Measurements from ENCODE around the gene TIMM29. TPM values are rescaled to one million over a fixed set of nuclear protein-coding genes. Genes with fewer than 3 reads are reported as not detected.

Gene TIMM29
- total and polyA plus RNA-seq, 4 donors: 24.3 to 37.6 (median 26.8) TPM

DNA sequence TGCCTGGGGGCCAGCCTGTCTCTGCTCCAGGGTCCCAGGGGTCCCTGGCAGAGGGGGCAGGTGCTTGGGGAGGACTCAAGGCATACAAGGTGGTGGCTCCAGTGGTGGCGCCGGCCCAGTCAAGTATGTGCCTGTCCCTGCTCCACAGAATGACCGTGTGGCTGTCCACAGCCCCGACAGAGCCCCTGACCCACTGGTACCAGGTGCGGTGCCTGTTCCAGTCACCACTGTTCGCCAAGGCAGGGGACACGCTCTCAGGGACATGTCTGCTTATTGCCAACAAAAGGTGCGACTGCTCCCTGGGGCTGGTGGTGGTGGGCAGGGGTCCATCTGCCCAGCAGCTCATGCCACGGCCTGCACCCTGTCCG lies 8.3 kb upstream of the TIMM29 start:
- no peak overlapping the region for H3K27ac ChIP-seq (ENCODE audit: low read depth, low read length)
- no peaks in the 10 kb centered on the region for H3K9me3 ChIP-seq (ENCODE audit: control insufficient read depth, insufficient read depth, low read length)
- H3K27me3 ChIP-seq (ENCODE audit: control insufficient read depth, insufficient read depth, low read length): no peaks in the 10 kb centered on the region
- peaks cover 93% of the 10 kb centered on the region for H3K36me3 ChIP-seq (ENCODE audit: control insufficient read depth, insufficient read depth, low read length)
- no peak for DNase-seq (ENCODE audit: low read depth in 4 of 6, low spot score in 6 of 6)
- H3K4me1 ChIP-seq (ENCODE audit: control insufficient read depth, insufficient read depth, low read length): no peaks in the 10 kb centered on the region
- WGBS (ENCODE audit: insufficient coverage): 96% methylated on average over 10 of the region's 10 CpGs
- H3K4me3 ChIP-seq (ENCODE audit: low read depth, low read length): no peak overlapping the region

DNA sequence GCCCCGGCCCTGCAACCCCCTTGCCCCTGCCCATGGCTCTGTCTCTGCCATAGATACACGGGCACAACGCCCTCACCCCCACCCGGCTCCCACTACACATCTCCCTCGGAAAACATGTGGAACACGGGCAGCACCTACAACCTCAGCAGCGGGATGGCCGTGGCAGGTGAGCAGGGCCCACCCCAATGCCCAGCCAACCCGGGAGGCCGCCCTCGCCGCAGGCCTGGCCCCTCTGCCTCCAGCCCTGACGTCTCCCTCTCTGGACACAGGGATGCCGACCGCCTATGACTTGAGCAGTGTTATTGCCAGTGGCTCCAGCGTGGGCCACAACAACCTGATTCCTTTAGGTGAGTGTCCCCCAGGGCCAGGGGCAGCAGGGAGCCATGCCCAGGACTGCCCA lies 7.8 kb upstream of the TIMM29 start:
- WGBS (ENCODE audit: insufficient coverage): 84% methylated on average over 12 of the region's 16 CpGs

DNA sequence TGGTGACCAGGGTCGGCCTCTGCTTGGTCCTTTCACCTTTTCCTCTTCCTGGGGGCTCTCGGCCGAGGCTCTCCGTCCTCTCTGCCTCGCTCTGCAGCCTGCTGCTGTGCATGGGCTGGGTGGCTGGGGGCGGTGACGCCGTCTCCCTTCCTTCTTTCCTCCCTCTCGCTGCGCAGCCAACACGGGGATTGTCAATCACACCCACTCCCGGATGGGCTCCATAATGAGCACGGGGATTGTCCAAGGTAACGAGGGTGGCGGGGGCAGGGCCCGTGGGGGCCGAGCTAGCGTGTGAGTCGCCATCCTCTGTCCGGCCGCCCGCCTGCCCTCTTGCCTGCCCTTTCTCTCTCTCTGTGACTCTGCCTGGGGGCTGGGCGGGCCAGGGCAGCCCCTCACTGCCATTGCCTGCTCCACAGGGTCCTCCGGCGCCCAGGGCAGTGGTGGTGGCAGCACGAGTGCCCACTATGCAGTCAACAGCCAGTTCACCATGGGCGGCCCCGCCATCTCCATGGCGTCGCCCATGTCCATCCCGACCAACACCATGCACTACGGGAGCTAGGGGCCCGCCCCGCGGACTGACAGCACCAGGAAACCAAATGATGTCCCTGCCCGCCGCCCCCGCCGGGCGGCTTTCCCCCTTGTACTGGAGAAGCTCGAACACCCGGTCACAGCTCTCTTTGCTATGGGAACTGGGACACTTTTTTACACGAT lies 7.3 kb upstream of the TIMM29 start:
- DNase-seq (ENCODE audit: low read depth in 4 of 6, low spot score in 6 of 6): no peak
- WGBS (ENCODE audit: insufficient coverage): 86% methylated on average over 43 of the region's 43 CpGs
- no peak overlapping the region for H3K27ac ChIP-seq (ENCODE audit: low read depth, low read length)
- H3K27me3 ChIP-seq (ENCODE audit: control insufficient read depth, insufficient read depth, low read length): no peaks in the 10 kb centered on the region
- no peak overlapping the region for H3K4me3 ChIP-seq (ENCODE audit: low read depth, low read length)
- no peaks in the 10 kb centered on the region for H3K4me1 ChIP-seq (ENCODE audit: control insufficient read depth, insufficient read depth, low read length)
- no peaks in the 10 kb centered on the region for H3K9me3 ChIP-seq (ENCODE audit: control insufficient read depth, insufficient read depth, low read length)
- H3K36me3 ChIP-seq (ENCODE audit: control insufficient read depth, insufficient read depth, low read length): peaks cover 90% of the 10 kb centered on the region

More for the DNA sequence above, 7.8 kb upstream of the TIMM29 start:
- no peak overlapping the region for H3K4me3 ChIP-seq (ENCODE audit: low read depth, low read length)
- no peak for DNase-seq (ENCODE audit: low read depth in 4 of 6, low spot score in 6 of 6)
- H3K4me1 ChIP-seq (ENCODE audit: control insufficient read depth, insufficient read depth, low read length): no peaks in the 10 kb centered on the region
- no peaks in the 10 kb centered on the region for H3K27me3 ChIP-seq (ENCODE audit: control insufficient read depth, insufficient read depth, low read length)
- no peaks in the 10 kb centered on the region for H3K9me3 ChIP-seq (ENCODE audit: control insufficient read depth, insufficient read depth, low read length)
- H3K27ac ChIP-seq (ENCODE audit: low read depth, low read length): no peak overlapping the region
- H3K36me3 ChIP-seq (ENCODE audit: control insufficient read depth, insufficient read depth, low read length): peaks cover 93% of the 10 kb centered on the region

DNA sequence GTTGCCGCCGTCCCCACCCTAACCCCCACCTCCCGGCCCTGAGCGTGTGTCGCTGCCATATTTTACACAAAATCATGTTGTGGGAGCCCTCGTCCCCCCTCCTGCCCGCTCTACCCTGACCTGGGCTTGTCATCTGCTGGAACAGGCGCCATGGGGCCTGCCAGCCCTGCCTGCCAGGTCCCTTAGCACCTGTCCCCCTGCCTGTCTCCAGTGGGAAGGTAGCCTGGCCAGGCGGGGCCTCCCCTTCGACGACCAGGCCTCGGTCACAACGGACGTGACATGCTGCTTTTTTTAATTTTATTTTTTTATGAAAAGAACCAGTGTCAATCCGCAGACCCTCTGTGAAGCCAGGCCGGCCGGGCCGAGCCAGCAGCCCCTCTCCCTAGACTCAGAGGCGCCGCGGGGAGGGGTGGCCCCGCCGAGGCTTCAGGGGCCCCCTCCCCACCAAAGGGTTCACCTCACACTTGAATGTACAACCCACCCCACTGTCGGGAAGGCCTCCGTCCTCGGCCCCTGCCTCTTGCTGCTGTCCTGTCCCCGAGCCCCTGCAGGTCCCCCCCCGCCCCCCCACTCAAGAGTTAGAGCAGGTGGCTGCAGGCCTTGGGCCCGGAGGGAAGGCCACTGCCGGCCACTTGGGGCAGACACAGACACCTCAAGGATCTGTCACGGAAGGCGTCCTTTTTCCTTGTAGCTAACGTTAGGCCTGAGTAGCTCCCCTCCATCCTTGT lies 6.5 kb upstream of the TIMM29 start:
- 77% methylated on average over 21 of the region's 33 CpGs for WGBS (ENCODE audit: insufficient coverage)
- Histone ChIP-seq H3K27me3 (ENCODE audit: control insufficient read depth, insufficient read depth, low read length) (no peaks in the 10 kb centered on the region), H3K36me3 (ENCODE audit: control insufficient read depth, insufficient read depth, low read length) (peaks cover 88% of the 10 kb centered on the region), H3K9me3 (ENCODE audit: control insufficient read depth, insufficient read depth, low read length) (no peaks in the 10 kb centered on the region), H3K4me1 (ENCODE audit: control insufficient read depth, insufficient read depth, low read length) (no peaks in the 10 kb centered on the region), H3K27ac (ENCODE audit: low read depth, low read length) (no peak overlapping the region), H3K4me3 (ENCODE audit: low read depth, low read length) (no peak overlapping the region)
- no peak for DNase-seq (ENCODE audit: low read depth in 4 of 6, low spot score in 6 of 6)

DNA sequence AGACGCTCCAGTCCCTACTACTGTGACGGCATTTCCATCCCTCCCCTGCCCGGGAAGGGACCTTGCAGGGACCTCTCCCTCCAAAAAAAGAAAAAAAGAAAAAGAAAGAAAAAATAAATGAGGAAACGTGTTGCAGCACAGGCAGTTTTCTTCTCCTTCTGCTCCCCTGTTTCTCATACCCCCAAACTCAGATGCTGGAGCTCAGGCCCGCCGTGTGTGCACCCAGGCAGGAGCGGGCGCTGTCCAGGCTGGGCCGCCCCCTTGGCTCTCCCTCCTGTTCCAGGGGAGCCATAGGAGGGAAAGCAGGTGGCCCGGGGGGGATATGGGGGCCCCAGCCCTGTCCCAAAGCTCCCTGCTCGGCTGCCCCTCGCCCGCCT lies 6.0 kb upstream of the TIMM29 start:
- Histone ChIP-seq H3K36me3 (ENCODE audit: control insufficient read depth, insufficient read depth, low read length) (peaks cover 89% of the 10 kb centered on the region), H3K27me3 (ENCODE audit: control insufficient read depth, insufficient read depth, low read length) (no peaks in the 10 kb centered on the region), H3K4me1 (ENCODE audit: control insufficient read depth, insufficient read depth, low read length) (peaks cover 4% of the 10 kb centered on the region), H3K4me3 (ENCODE audit: low read depth, low read length) (no peak overlapping the region), H3K9me3 (ENCODE audit: control insufficient read depth, insufficient read depth, low read length) (no peaks in the 10 kb centered on the region), H3K27ac (ENCODE audit: low read depth, low read length) (no peak overlapping the region)
- no peak for DNase-seq (ENCODE audit: low read depth in 4 of 6, low spot score in 6 of 6)
- WGBS (ENCODE audit: insufficient coverage): no CpG with 5 or more reads among the region's 13 CpGs

DNA sequence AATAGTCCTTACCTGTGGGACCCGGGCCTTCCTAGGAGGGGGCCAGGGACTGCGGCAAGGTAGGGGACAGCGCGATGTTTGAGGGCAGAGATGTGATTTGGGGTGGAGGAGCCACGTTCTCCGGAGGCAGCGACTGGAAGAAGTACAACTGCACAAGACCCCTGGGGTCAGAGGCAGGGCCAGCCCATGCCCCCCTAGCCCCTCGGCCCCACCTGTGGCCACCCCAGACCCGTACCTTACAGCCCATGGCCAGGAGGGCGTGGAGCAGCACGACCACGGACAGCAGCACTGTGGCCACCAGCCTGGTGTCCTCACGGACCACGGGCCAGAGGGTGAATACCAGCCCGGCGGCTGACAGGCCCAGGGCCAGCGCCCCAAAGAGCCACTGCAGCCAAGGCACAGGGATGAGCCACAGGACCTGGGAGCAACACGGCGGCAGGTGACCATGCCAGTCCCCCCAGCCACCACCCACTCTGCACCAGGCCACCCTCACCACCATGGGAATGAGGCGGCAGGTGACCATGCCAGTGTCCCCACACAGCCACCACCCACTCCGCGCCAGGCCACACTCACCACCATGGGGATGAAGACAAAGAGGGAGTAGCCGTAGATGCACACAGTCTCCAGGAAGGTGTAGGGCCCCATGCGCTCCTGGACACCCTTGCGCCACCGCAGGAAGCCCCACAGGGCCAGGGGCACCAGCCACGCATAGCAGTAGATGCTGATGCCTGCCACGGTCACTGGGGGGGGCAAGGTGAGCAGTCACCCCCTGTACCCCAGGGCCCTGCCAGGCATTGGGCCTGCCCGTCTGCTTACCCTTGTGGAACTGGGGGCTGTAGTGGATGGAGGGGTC lies 5.1 kb upstream of the TIMM29 start:
- H3K27me3 ChIP-seq (ENCODE audit: control insufficient read depth, insufficient read depth, low read length): no peaks in the 10 kb centered on the region
- DNase-seq (ENCODE audit: low read depth in 4 of 6, low spot score in 6 of 6): no peak
- WGBS (ENCODE audit: insufficient coverage): 94% methylated on average over 24 of the region's 29 CpGs
- H3K27ac ChIP-seq (ENCODE audit: low read depth, low read length): no peak overlapping the region
- peaks cover 83% of the 10 kb centered on the region for H3K36me3 ChIP-seq (ENCODE audit: control insufficient read depth, insufficient read depth, low read length)
- no peak overlapping the region for H3K4me3 ChIP-seq (ENCODE audit: low read depth, low read length)
- H3K9me3 ChIP-seq (ENCODE audit: control insufficient read depth, insufficient read depth, low read length): no peaks in the 10 kb centered on the region
- peaks cover 10% of the 10 kb centered on the region for H3K4me1 ChIP-seq (ENCODE audit: control insufficient read depth, insufficient read depth, low read length)

DNA sequence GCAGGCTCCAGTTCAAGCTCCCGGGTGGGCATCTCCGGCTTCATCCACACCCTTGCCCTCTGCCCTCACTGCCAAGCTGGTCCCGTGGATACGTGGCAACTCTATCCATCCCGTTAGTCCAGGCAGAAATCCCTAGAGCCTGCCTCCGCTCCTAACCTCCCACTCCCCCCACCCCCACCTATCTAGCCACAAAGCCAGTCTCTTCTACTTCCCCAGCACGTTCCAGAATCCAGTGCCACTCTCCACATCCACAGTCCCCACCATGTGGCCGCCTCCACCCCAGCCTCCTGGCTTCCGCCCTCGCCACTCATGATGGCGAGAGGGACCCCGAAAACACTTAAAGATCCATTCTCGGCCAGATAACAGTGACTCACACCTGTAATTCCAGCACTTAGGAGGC lies 4.0 kb upstream of the TIMM29 start:
- Histone ChIP-seq H3K27ac (ENCODE audit: low read depth, low read length) (no peak overlapping the region), H3K4me3 (ENCODE audit: low read depth, low read length) (no peak overlapping the region), H3K4me1 (ENCODE audit: control insufficient read depth, insufficient read depth, low read length) (peaks cover 16% of the 10 kb centered on the region), H3K36me3 (ENCODE audit: control insufficient read depth, insufficient read depth, low read length) (peaks cover 79% of the 10 kb centered on the region), H3K9me3 (ENCODE audit: control insufficient read depth, insufficient read depth, low read length) (no peaks in the 10 kb centered on the region), H3K27me3 (ENCODE audit: control insufficient read depth, insufficient read depth, low read length) (no peaks in the 10 kb centered on the region)
- WGBS (ENCODE audit: insufficient coverage): 87% methylated on average over 13 of the region's 13 CpGs
- DNase-seq (ENCODE audit: low read depth in 4 of 6, low spot score in 6 of 6): no peak

DNA sequence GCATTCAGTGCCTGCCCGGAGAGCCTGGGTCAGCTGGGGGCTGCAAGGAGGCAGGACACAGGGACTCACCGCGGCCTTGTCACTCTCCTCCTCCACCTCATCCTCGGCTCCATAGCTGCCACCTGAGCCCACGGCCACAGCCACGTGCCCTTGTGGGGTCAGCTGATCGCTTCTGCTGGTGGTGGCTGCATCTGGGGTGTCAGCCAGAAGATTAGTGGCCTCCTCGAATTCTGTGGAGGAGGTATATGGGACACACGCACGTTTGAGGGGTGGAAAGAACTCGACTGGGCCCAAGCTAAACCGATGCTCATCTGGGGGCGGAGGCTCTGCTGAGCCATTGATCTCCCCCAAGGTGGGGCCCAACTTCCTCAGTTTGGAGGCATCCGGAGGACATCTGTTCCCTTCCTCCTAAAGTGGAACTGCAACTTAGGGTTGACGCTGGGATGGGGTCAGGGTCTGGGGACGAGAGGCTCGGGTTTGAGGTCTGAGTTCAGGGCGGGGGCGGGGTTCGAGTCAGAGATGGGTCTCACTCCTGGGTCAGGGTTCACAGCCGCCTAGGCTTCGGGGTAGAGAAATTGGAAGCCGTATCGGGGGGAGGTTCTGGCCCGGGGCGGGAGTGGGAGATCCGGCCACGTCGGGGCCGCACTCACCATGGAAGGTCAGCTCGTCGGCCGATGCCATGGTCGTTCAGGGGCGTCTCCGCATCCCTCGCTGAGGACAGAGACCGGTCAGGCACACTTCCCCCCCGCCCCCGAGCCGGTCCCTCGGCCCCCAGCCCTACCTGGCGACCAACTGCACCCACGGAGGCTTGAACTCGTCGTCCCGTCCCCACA lies 665 bp upstream of the TIMM29 start:
- Histone ChIP-seq H3K27ac (ENCODE audit: low read depth, low read length) (peak overlapping the region; percentile 47), H3K36me3 (ENCODE audit: control insufficient read depth, insufficient read depth, low read length) (peaks cover 69% of the 10 kb centered on the region)

DNA sequence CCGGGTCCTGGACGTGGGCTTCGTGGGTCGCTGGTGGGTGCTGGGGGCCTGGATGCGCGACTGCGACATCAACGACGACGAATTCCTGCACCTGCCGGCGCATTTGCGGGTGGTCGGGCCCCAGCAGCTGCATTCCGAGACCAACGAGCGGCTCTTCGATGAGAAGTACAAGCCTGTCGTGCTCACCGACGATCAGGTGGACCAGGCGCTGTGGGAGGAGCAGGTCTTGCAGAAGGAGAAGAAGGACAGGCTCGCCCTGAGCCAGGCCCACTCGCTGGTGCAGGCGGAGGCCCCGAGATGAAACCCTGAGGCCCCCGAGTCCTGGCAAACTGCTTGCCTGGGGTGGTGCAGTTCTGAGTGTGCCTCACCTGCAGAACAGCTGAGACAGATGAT lies 787 bp downstream of the TIMM29 start:
- H3K4me3 ChIP-seq (ENCODE audit: low read depth, low read length): peak overlapping the region; percentile 84
- H3K9me3 ChIP-seq (ENCODE audit: control insufficient read depth, insufficient read depth, low read length): no peaks in the 10 kb centered on the region
- peaks cover 24% of the 10 kb centered on the region for H3K4me1 ChIP-seq (ENCODE audit: control insufficient read depth, insufficient read depth, low read length)
- no peak for DNase-seq (ENCODE audit: low read depth in 4 of 6, low spot score in 6 of 6)
- WGBS (ENCODE audit: insufficient coverage): 9% methylated on average over 27 of the region's 27 CpGs
- H3K27ac ChIP-seq (ENCODE audit: low read depth, low read length): no peak overlapping the region
- H3K36me3 ChIP-seq (ENCODE audit: control insufficient read depth, insufficient read depth, low read length): peaks cover 58% of the 10 kb centered on the region
- H3K27me3 ChIP-seq (ENCODE audit: control insufficient read depth, insufficient read depth, low read length): no peaks in the 10 kb centered on the region

More for the DNA sequence above, 665 bp upstream of the TIMM29 start:
- peak overlapping the region; percentile 84 for H3K4me3 ChIP-seq (ENCODE audit: low read depth, low read length)
- no peaks in the 10 kb centered on the region for H3K27me3 ChIP-seq (ENCODE audit: control insufficient read depth, insufficient read depth, low read length)
- no peak for DNase-seq (ENCODE audit: low read depth in 4 of 6, low spot score in 6 of 6)
- 10% methylated on average over 39 of the region's 47 CpGs for WGBS (ENCODE audit: insufficient coverage)
- no peaks in the 10 kb centered on the region for H3K9me3 ChIP-seq (ENCODE audit: control insufficient read depth, insufficient read depth, low read length)
- peaks cover 24% of the 10 kb centered on the region for H3K4me1 ChIP-seq (ENCODE audit: control insufficient read depth, insufficient read depth, low read length)

Data from spinal cord (tissue), 10 donors.